Stimulated activated CD4-positive, alpha-beta T cell treated with anti-CD3 and anti-CD28 coated beads, Interleukin-4, amount 100 ng/mL, for 48 hours (primary cell): ENCODE data around the gene PARD3.

Experiments used
- DNase-seq, 2 donors: peaks; one replicate each; pipeline ENCODE4 v3.0.0-alpha.2; 2020; ENCODE audit warnings: low read depth in 2 of 2

Gene PARD3

GRCh38 chr10:34106356-34106885, 708.7 kb downstream of the PARD3 start:
- no peak for DNase-seq

- DNase-seq, result no peak
Observed at GRCh38 chr10:34104829-34105572, 710.1 kb downstream of the PARD3 start.

- DNase-seq, result no peak
Observed at GRCh38 chr10:34102893-34103506, 712.1 kb downstream of the PARD3 start.

- no peak for DNase-seq
Observed at GRCh38 chr10:34102237-34102673, 712.8 kb downstream of the PARD3 start.

GRCh38 chr10:34101001-34101400, 714.1 kb downstream of the PARD3 start:
- DNase-seq, result no peak

GRCh38 chr10:34098821-34099567, 716.1 kb downstream of the PARD3 start:
- no peak for DNase-seq

GRCh38 chr10:34097682-34098081, 717.4 kb downstream of the PARD3 start:
- DNase-seq, result no peak

GRCh38 chr10:34094961-34095360, 720.1 kb downstream of the PARD3 start:
- no peak for DNase-seq

GRCh38 chr10:34094146-34094696, 720.9 kb downstream of the PARD3 start:
- DNase-seq, result no peak

GRCh38 chr10:34092891-34093290, 722.2 kb downstream of the PARD3 start:
- no peak for DNase-seq

- no peak for DNase-seq
Observed at GRCh38 chr10:34091635-34092195, 723.4 kb downstream of the PARD3 start.

GRCh38 chr10:34089253-34089652, 725.8 kb downstream of the PARD3 start:
- DNase-seq, result no peak

- no peak for DNase-seq
Observed at GRCh38 chr10:34088208-34088794, 726.8 kb downstream of the PARD3 start.

- no peak for DNase-seq
Observed at GRCh38 chr10:34087095-34087418, 728.0 kb downstream of the PARD3 start.

GRCh38 chr10:34083567-34083966, 731.5 kb downstream of the PARD3 start:
- no peak for DNase-seq

GRCh38 chr10:34081948-34082347, 733.1 kb downstream of the PARD3 start:
- DNase-seq, result no peak

GRCh38 chr10:34081347-34081743, 733.8 kb downstream of the PARD3 start:
- no peak for DNase-seq

GRCh38 chr10:34080485-34081346, 734.4 kb downstream of the PARD3 start:
- no peak for DNase-seq

GRCh38 chr10:34079702-34080484, 735.2 kb downstream of the PARD3 start:
- DNase-seq, result no peak
